ENCODE results near the gene UBR3. TPM values are rescaled to one million over a fixed set of nuclear protein-coding genes. Genes with fewer than 3 reads are reported as not detected.

UBR3 gene
- total RNA-seq, 1 experiment from 2014 or later = 21.9 TPM

DNA sequence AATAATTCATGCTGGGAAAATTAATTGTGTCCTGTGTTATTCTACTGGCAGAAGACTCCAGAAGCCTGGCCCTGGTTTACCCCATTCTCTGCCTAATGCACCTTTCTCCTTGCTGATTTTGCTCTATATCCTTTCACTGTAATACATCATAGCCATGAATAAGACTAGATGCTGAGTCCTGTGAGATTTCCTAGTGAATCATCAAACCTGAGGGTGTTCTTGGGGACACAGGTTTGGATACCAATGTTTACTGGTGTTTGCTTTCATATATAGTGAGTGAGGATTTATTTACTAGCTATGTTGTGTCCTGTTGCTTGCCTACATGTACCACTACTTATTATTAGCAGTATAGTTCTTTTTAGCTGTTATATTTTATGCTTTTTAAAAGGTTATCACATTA is 9.0 kb upstream of the UBR3 start:
- Histone ChIP-seq H3K23me2 (ENCODE audit: insufficient read length, low read depth, low read length, poor library complexity, severe bottlenecking) (no peaks in the 10 kb centered on the region), H4K20me1 (ENCODE audit: control insufficient read depth, insufficient read depth, insufficient read length) (no peaks in the 10 kb centered on the region), H3K79me2 (ENCODE audit: insufficient read depth, low read length) (no peaks in the 10 kb centered on the region; the same call in 1 of the 2 replicates), H4K8ac (replicated peaks; ENCODE audit: insufficient read length, low read depth, low read length) (no peak overlapping the region), H3K27me3 (ENCODE audit: insufficient read depth, low read length) (no peaks in the 10 kb centered on the region), H3K27ac (ENCODE audit: insufficient read length, low read depth, low read length) (no peak overlapping the region), H4K5ac (ENCODE audit: insufficient read length, low read depth, low read length) (no peak overlapping the region), H3K18ac (ENCODE audit: insufficient read length, low read depth, low read length) (no peak overlapping the region), H2AFZ (ENCODE audit: low read length) (no peak overlapping the region), H2BK120ac (ENCODE audit: low read depth, low read length, poor library complexity, severe bottlenecking) (no peak overlapping the region), H3T11ph (ENCODE audit: low read length) (no peak overlapping the region), H2AK5ac (ENCODE audit: insufficient read length, low read length) (no peak overlapping the region), H2BK15ac (ENCODE audit: low read depth, low read length) (no peak overlapping the region), H2BK5ac (ENCODE audit: insufficient read length, low read length) (no peak overlapping the region), H3K4ac (ENCODE audit: low read depth, low read length) (no peak overlapping the region), H2BK12ac (ENCODE audit: insufficient read length, low read depth, low read length) (no peak overlapping the region), H3K14ac (ENCODE audit: insufficient read depth, low read length) (no peak overlapping the region), H3K4me2 (ENCODE audit: insufficient read depth, insufficient read length, low read length) (no peak overlapping the region), H3K79me1 (ENCODE audit: insufficient read depth, low read depth, low read length, poor library complexity, severe bottlenecking) (peaks cover 3% of the 10 kb centered on the region), H4K91ac (ENCODE audit: insufficient read length, low read depth, low read length) (no peak overlapping the region), H3K56ac (ENCODE audit: insufficient read length, low read depth, low read length) (no peak overlapping the region), H2BK20ac (ENCODE audit: low read depth, low read length, poor library complexity, severe bottlenecking) (no peak overlapping the region), H3K9ac (ENCODE audit: extremely low read depth, insufficient read length, low read length) (no peak overlapping the region), H3K4me1 (ENCODE audit: insufficient read depth, low read length) (no peaks in the 10 kb centered on the region), H3K23ac (ENCODE audit: insufficient read length, low read depth, low read length) (no peak overlapping the region), H3K9me3 (ENCODE audit: control insufficient read depth, low read depth, low read length) (no peaks in the 10 kb centered on the region)
- DNase-seq = no peak
- no peak overlapping the region for H3K4me3 Mint-ChIP-seq
- TF ChIP-seq, protein P1, sequence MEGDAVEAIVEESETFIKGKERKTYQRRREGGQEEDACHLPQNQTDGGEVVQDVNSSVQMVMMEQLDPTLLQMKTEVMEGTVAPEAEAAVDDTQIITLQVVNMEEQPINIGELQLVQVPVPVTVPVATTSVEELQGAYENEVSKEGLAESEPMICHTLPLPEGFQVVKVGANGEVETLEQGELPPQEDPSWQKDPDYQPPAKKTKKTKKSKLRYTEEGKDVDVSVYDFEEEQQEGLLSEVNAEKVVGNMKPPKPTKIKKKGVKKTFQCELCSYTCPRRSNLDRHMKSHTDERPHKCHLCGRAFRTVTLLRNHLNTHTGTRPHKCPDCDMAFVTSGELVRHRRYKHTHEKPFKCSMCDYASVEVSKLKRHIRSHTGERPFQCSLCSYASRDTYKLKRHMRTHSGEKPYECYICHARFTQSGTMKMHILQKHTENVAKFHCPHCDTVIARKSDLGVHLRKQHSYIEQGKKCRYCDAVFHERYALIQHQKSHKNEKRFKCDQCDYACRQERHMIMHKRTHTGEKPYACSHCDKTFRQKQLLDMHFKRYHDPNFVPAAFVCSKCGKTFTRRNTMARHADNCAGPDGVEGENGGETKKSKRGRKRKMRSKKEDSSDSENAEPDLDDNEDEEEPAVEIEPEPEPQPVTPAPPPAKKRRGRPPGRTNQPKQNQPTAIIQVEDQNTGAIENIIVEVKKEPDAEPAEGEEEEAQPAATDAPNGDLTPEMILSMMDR (conservative IDR thresholded peaks at IDR 0.05) = no peak
- peaks cover 7 to 8% of the 10 kb centered on the region in 2 experiments for H3K4me1 Mint-ChIP-seq
- H3K9me3 Mint-ChIP-seq = peaks cover 11% of the 10 kb centered on the region in 2 experiments; a peak in 4 of 5 replicates
- H3K27ac Mint-ChIP-seq = no peak overlapping the region
- peaks cover 48 to 75% (median 72%) of the 10 kb centered on the region in 3 experiments for H3K36me3 Mint-ChIP-seq (ENCODE audit: insufficient read depth in 1 of 3, low read depth in 3 of 3)
- no peaks in the 10 kb centered on the region for H3K27me3 Mint-ChIP-seq (ENCODE audit: low read depth)

Measured in H9 (cell line).